Measurements from ENCODE around the gene ACTN3. TPM values are rescaled to one million over a fixed set of nuclear protein-coding genes. Genes with fewer than 3 reads are reported as not detected.

The ACTN3 gene
- polyA plus RNA-seq, 2 donors, result 0.02 TPM

- no peaks in the 10 kb centered on the region for H3K36me3 ChIP-seq (ENCODE audit: control insufficient read depth in 2 of 2, insufficient read depth in 2 of 2, low read length in 1 of 2)
- peaks cover 2 to 17% of the 10 kb centered on the region in 2 donors for H3K4me1 ChIP-seq (ENCODE audit: control insufficient read depth in 2 of 2, insufficient read depth in 2 of 2, low read length in 1 of 2)
- H3K9me3 ChIP-seq (ENCODE audit: control insufficient read depth in 2 of 2, insufficient read depth in 1 of 2, low read depth in 1 of 2, low read length in 1 of 2), result no peaks in the 10 kb centered on the region
- WGBS, 2 donors, result 94% methylated on average over 7 of the region's 7 CpGs
- no peaks in the 10 kb centered on the region for H3K27me3 ChIP-seq (ENCODE audit: control insufficient read depth in 1 of 2, insufficient read depth in 2 of 2, low read length in 2 of 2)
- no peak overlapping the region for H3K4me3 ChIP-seq (ENCODE audit: low read depth in 1 of 2, low read length in 2 of 2)
- H3K27ac ChIP-seq (ENCODE audit: low read depth in 2 of 2, low read length in 1 of 2), result no peak overlapping the region
These were observed 43.4 kb downstream of the ACTN3 start for GRCh38 chr11:66589996-66590675.

GRCh38 chr11:66591175-66591574, 44.5 kb downstream of the ACTN3 start:
- Histone ChIP-seq H3K27ac (ENCODE audit: low read depth in 2 of 2, low read length in 1 of 2) (no peak overlapping the region), H3K9me3 (ENCODE audit: control insufficient read depth in 2 of 2, insufficient read depth in 1 of 2, low read depth in 1 of 2, low read length in 1 of 2) (no peaks in the 10 kb centered on the region), H3K4me3 (ENCODE audit: low read depth in 1 of 2, low read length in 2 of 2) (no peak overlapping the region), H3K36me3 (ENCODE audit: control insufficient read depth in 2 of 2, insufficient read depth in 2 of 2, low read length in 1 of 2) (no peaks in the 10 kb centered on the region), H3K4me1 (ENCODE audit: control insufficient read depth in 2 of 2, insufficient read depth in 2 of 2, low read length in 1 of 2) (peaks cover 2 to 21% of the 10 kb centered on the region in 2 donors), H3K27me3 (ENCODE audit: control insufficient read depth in 1 of 2, insufficient read depth in 2 of 2, low read length in 2 of 2) (no peaks in the 10 kb centered on the region)
- WGBS, 2 donors, result 76 to 94% methylated on average over 2 of the region's 2 CpGs

GRCh38 chr11:66592457-66593302, 46.0 kb downstream of the ACTN3 start, which contains the start of the genes CCDC87 and CCS:
Gene CCDC87 (minus strand): TSS chr11:66593063. CDS start chr11:66593015, 48 bp downstream.
Gene CCS (plus strand): TSS chr11:66593185. CDS start chr11:66593262, 77 bp downstream.
- Histone ChIP-seq H3K9me3 (ENCODE audit: control insufficient read depth in 2 of 2, insufficient read depth in 1 of 2, low read depth in 1 of 2, low read length in 1 of 2) (no peaks in the 10 kb centered on the region), H3K4me3 (ENCODE audit: low read depth in 1 of 2, low read length in 2 of 2) (peak within 1 kb of the TSS; percentile 56 to 63), H3K36me3 (ENCODE audit: control insufficient read depth in 2 of 2, insufficient read depth in 2 of 2, low read length in 1 of 2) (no peaks in the 10 kb centered on the region), H3K4me1 (ENCODE audit: control insufficient read depth in 2 of 2, insufficient read depth in 2 of 2, low read length in 1 of 2) (peaks cover 2 to 21% of the 10 kb centered on the region in 2 donors), H3K27me3 (ENCODE audit: control insufficient read depth in 1 of 2, insufficient read depth in 2 of 2, low read length in 2 of 2) (no peaks in the 10 kb centered on the region), H3K27ac (ENCODE audit: low read depth in 2 of 2, low read length in 1 of 2) (peak within 1 kb of the TSS; percentile 72 to 85)
- 15 to 16% methylated on average over 68 of the region's 68 CpGs for WGBS, 2 donors

- Histone ChIP-seq H3K36me3 (ENCODE audit: control insufficient read depth in 2 of 2, insufficient read depth in 2 of 2, low read length in 1 of 2) (no peaks in the 10 kb centered on the region), H3K27ac (ENCODE audit: low read depth in 2 of 2, low read length in 1 of 2) (peak overlapping the region; percentile 72 to 85), H3K4me1 (ENCODE audit: control insufficient read depth in 2 of 2, insufficient read depth in 2 of 2, low read length in 1 of 2) (peaks cover 2 to 21% of the 10 kb centered on the region in 2 donors), H3K27me3 (ENCODE audit: control insufficient read depth in 1 of 2, insufficient read depth in 2 of 2, low read length in 2 of 2) (no peaks in the 10 kb centered on the region), H3K9me3 (ENCODE audit: control insufficient read depth in 2 of 2, insufficient read depth in 1 of 2, low read depth in 1 of 2, low read length in 1 of 2) (no peaks in the 10 kb centered on the region), H3K4me3 (ENCODE audit: low read depth in 1 of 2, low read length in 2 of 2) (peak overlapping the region; percentile 56 to 63)
- 6% methylated on average over 12 of the region's 12 CpGs for WGBS, 2 donors
These were observed 46.6 kb downstream of the ACTN3 start for GRCh38 chr11:66593303-66593635.

- Histone ChIP-seq H3K4me1 (ENCODE audit: control insufficient read depth in 2 of 2, insufficient read depth in 2 of 2, low read length in 1 of 2) (peaks cover 2 to 21% of the 10 kb centered on the region in 2 donors), H3K27me3 (ENCODE audit: control insufficient read depth in 1 of 2, insufficient read depth in 2 of 2, low read length in 2 of 2) (no peaks in the 10 kb centered on the region), H3K27ac (ENCODE audit: low read depth in 2 of 2, low read length in 1 of 2) (peak overlapping the region in 1 of 2 donors; percentile 85), H3K36me3 (ENCODE audit: control insufficient read depth in 2 of 2, insufficient read depth in 2 of 2, low read length in 1 of 2) (no peaks in the 10 kb centered on the region), H3K9me3 (ENCODE audit: control insufficient read depth in 2 of 2, insufficient read depth in 1 of 2, low read depth in 1 of 2, low read length in 1 of 2) (no peaks in the 10 kb centered on the region), H3K4me3 (ENCODE audit: low read depth in 1 of 2, low read length in 2 of 2) (peak overlapping the region; percentile 56 to 63)
- WGBS, 2 donors, result 59 to 61% methylated on average over 7 of the region's 7 CpGs
These were observed 46.9 kb downstream of the ACTN3 start for GRCh38 chr11:66593650-66594049.

GRCh38 chr11:66595245-66595904, 48.7 kb downstream of the ACTN3 start:
- Histone ChIP-seq H3K27ac (ENCODE audit: low read depth in 2 of 2, low read length in 1 of 2) (peak overlapping the region in 1 of 2 donors; percentile 45), H3K4me3 (ENCODE audit: low read depth in 1 of 2, low read length in 2 of 2) (no peak overlapping the region), H3K36me3 (ENCODE audit: control insufficient read depth in 2 of 2, insufficient read depth in 2 of 2, low read length in 1 of 2) (peaks cover 3 to 9% of the 10 kb centered on the region in 2 donors), H3K4me1 (ENCODE audit: control insufficient read depth in 2 of 2, insufficient read depth in 2 of 2, low read length in 1 of 2) (peaks cover 2 to 21% of the 10 kb centered on the region in 2 donors), H3K9me3 (ENCODE audit: control insufficient read depth in 2 of 2, insufficient read depth in 1 of 2, low read depth in 1 of 2, low read length in 1 of 2) (no peaks in the 10 kb centered on the region), H3K27me3 (ENCODE audit: control insufficient read depth in 1 of 2, insufficient read depth in 2 of 2, low read length in 2 of 2) (no peaks in the 10 kb centered on the region)
- WGBS, 2 donors, result 53% methylated on average over 5 of the region's 5 CpGs

GRCh38 chr11:66598993-66599392, 52.3 kb downstream of the ACTN3 start:
- Histone ChIP-seq H3K27ac (ENCODE audit: low read depth in 2 of 2, low read length in 1 of 2) (no peak overlapping the region), H3K27me3 (ENCODE audit: control insufficient read depth in 1 of 2, insufficient read depth in 2 of 2, low read length in 2 of 2) (no peaks in the 10 kb centered on the region), H3K4me1 (ENCODE audit: control insufficient read depth in 2 of 2, insufficient read depth in 2 of 2, low read length in 1 of 2) (peaks cover 0 to 16% of the 10 kb centered on the region in 2 donors), H3K36me3 (ENCODE audit: control insufficient read depth in 2 of 2, insufficient read depth in 2 of 2, low read length in 1 of 2) (peaks cover 7 to 14% of the 10 kb centered on the region in 2 donors), H3K4me3 (ENCODE audit: low read depth in 1 of 2, low read length in 2 of 2) (no peak overlapping the region), H3K9me3 (ENCODE audit: control insufficient read depth in 2 of 2, insufficient read depth in 1 of 2, low read depth in 1 of 2, low read length in 1 of 2) (no peaks in the 10 kb centered on the region)
- 94 to 97% methylated on average over 6 of the region's 6 CpGs for WGBS, 2 donors

GRCh38 chr11:66600219-66600618, 53.5 kb downstream of the ACTN3 start:
- peaks cover 7 to 19% of the 10 kb centered on the region in 2 donors for H3K36me3 ChIP-seq (ENCODE audit: control insufficient read depth in 2 of 2, insufficient read depth in 2 of 2, low read length in 1 of 2)
- WGBS, 2 donors, result 83 to 85% methylated on average over 2 of the region's 2 CpGs
- H3K4me3 ChIP-seq (ENCODE audit: low read depth in 1 of 2, low read length in 2 of 2), result no peak overlapping the region
- H3K4me1 ChIP-seq (ENCODE audit: control insufficient read depth in 2 of 2, insufficient read depth in 2 of 2, low read length in 1 of 2), result peaks cover 0 to 11% of the 10 kb centered on the region in 2 donors
- H3K27me3 ChIP-seq (ENCODE audit: control insufficient read depth in 1 of 2, insufficient read depth in 2 of 2, low read length in 2 of 2), result no peaks in the 10 kb centered on the region
- no peak overlapping the region for H3K27ac ChIP-seq (ENCODE audit: low read depth in 2 of 2, low read length in 1 of 2)
- no peaks in the 10 kb centered on the region for H3K9me3 ChIP-seq (ENCODE audit: control insufficient read depth in 2 of 2, insufficient read depth in 1 of 2, low read depth in 1 of 2, low read length in 1 of 2)

- Histone ChIP-seq H3K27ac (ENCODE audit: low read depth in 2 of 2, low read length in 1 of 2) (no peak overlapping the region), H3K4me3 (ENCODE audit: low read depth in 1 of 2, low read length in 2 of 2) (no peak overlapping the region), H3K9me3 (ENCODE audit: control insufficient read depth in 2 of 2, insufficient read depth in 1 of 2, low read depth in 1 of 2, low read length in 1 of 2) (no peaks in the 10 kb centered on the region), H3K36me3 (ENCODE audit: control insufficient read depth in 2 of 2, insufficient read depth in 2 of 2, low read length in 1 of 2) (peaks cover 7 to 24% of the 10 kb centered on the region in 2 donors), H3K4me1 (ENCODE audit: control insufficient read depth in 2 of 2, insufficient read depth in 2 of 2, low read length in 1 of 2) (peaks cover 0 to 8% of the 10 kb centered on the region in 2 donors), H3K27me3 (ENCODE audit: control insufficient read depth in 1 of 2, insufficient read depth in 2 of 2, low read length in 2 of 2) (no peaks in the 10 kb centered on the region)
- 94 to 96% methylated on average over 4 of the region's 4 CpGs for WGBS, 2 donors
These were observed 54.0 kb downstream of the ACTN3 start for GRCh38 chr11:66600631-66601233.

All from esophagus (tissue), 2 donors.